Hair follicular keratinocyte (primary cell): Measurements from ENCODE around the gene DDAH1. TPM values are rescaled to one million over a fixed set of nuclear protein-coding genes. Genes with fewer than 3 reads are reported as not detected.

ENCODE experiments used
- total RNA-seq: library from RNA; depleted of rRNA; stranded (reverse); fragments of >200 nt; gene quantifications from 2 replicates; pipeline ENCODE4 v1.2.3, GENCODE V29; 2015

The DDAH1 gene
- total RNA-seq, result 2.3 and 2.4 TPM in 2 replicates

DNA sequence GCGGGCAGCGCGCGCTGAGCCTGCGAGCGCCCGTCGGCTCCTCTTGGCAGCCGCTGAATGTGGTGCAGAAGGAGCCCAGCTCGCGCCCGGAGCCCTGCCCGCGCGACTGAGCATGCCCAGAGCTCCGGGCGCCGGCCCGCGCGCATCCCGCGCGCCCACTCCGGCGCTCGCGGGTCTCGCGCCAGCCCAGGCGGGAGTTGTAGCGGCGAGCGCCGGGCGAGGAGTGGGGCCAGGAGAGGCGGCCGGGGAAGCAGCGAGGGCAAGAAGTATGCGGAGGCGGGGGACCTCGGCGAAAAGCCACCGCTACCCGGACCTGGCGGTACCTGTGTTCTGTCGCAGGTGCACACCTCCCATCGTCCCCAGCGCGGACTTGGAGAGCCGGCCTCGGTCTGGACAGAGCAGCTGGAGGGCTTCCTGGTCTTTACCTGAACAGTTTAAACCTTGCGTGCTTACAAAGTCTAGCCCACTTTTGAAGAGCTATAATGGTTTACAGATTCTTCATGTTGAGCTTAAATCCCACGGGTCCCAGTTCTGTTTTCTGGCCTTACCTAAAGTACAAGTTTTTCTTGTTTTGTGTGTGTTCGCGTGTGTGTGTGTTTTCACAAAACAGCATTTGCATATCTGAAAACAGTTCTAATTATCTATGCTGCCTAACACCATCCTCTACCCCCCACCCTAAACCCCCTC is at the start of gene DDAH1:
Gene DDAH1, minus strand, starts transcription at position 61 of the 687 bp plus-strand sequence. CDS start 114 bp downstream, outside the sequence.

DNA sequence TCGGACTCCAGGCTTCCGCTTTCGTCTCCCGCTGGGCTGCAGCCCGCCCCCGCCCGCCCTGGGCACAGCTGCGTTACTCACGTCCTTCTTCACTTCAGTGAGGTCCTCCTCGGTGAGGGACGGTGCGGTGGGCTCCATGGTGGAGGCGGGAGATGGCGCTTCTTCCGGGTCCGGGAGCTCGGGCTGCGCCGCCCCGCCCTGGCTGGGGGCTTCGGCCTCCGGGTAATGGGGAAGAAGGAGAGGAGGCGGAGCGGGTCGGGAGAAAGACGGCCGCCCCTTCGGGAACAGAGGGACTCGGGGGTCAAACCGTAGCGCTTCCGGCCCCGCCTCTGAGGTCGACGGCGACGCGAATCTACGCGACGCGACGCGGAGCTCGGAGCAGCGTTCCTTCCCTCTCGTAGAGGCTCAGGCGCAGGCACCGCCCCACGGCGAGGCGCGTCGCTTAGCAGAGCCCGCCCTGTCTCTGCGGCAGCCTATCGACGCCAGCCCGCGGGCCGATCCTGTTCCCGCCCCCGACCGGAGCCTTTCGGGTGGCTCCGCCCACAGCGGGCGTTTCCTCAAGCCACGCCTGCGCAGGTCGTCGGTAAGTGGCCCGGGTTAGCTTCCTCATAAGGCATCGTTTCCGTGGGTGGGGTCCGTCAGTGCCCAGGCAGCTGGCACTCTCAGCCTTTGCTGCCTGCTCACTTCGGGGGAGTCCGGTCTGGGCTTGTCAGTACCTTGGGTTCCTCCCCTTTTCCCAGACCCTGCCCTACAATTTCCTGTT is 188.6 kb downstream of the DDAH1 start, which contains the start of gene BCL10:
Gene BCL10, minus strand, starts transcription at position 418 of the 763 bp plus-strand sequence. Its CDS starts 280 bp downstream, at position 138.

Other genes with a start within 250 kb of the DDAH1 start
- 12.5 and 15.3 TPM in 2 replicates for gene C1orf52, start 205.5 kb downstream of the DDAH1 start, total RNA-seq
- 38.8 and 56.5 TPM in 2 replicates for gene BCL10, start 188.5 kb downstream of the DDAH1 start, total RNA-seq
- 36.4 and 39.8 TPM in 2 replicates for gene CCN1, start 115.6 kb upstream of the DDAH1 start, total RNA-seq
- gene ZNHIT6, start 243.3 kb upstream of the DDAH1 start, total RNA-seq, result 8.5 and 11.2 TPM in 2 replicates